ENCODE measurements around the gene OTOGL. TPM values are rescaled to one million over a fixed set of nuclear protein-coding genes. Genes with fewer than 3 reads are reported as not detected.

OTOGL gene
- total RNA-seq, 2 experiments from 2014 or later, result not detected

- H3K36me3 Mint-ChIP-seq (ENCODE audit: low read depth), result no peaks in the 10 kb centered on the region
- no peaks in the 10 kb centered on the region for H3K4me1 Mint-ChIP-seq
- DNase-seq, result no peak
- no peak overlapping the region for H3K4me3 Mint-ChIP-seq
- no peak overlapping the region for H3K27ac Mint-ChIP-seq
- ChIA-PET CTCF (no interaction called here), POLR2A (no interaction called here)
- H3K27me3 Mint-ChIP-seq, result peaks cover 2% of the 10 kb centered on the region
- no peaks in the 10 kb centered on the region for H3K9me3 Mint-ChIP-seq
These were observed 162.1 kb downstream of the OTOGL start for GRCh38 chr12:80261403-80261802.

- no peaks in the 10 kb centered on the region for H3K4me1 Mint-ChIP-seq
- H3K9me3 Mint-ChIP-seq, result no peaks in the 10 kb centered on the region
- no peak for DNase-seq
- no peak overlapping the region for H3K4me3 Mint-ChIP-seq
- no peaks in the 10 kb centered on the region for H3K36me3 Mint-ChIP-seq (ENCODE audit: low read depth)
- H3K27ac Mint-ChIP-seq, result no peak overlapping the region
- H3K27me3 Mint-ChIP-seq, result peaks cover 2% of the 10 kb centered on the region
- ChIA-PET POLR2A (no interaction called here), CTCF (no interaction called here)
These were observed 163.0 kb downstream of the OTOGL start for GRCh38 chr12:80262346-80262745.

- ChIA-PET CTCF (no interaction called here), POLR2A (no interaction called here)
- H3K27ac Mint-ChIP-seq, result no peak overlapping the region
- no peaks in the 10 kb centered on the region for H3K9me3 Mint-ChIP-seq
- H3K36me3 Mint-ChIP-seq (ENCODE audit: low read depth), result no peaks in the 10 kb centered on the region
- no peaks in the 10 kb centered on the region for H3K4me1 Mint-ChIP-seq
- no peak for DNase-seq
- peaks cover 2% of the 10 kb centered on the region for H3K27me3 Mint-ChIP-seq
- H3K4me3 Mint-ChIP-seq, result no peak overlapping the region
These were observed 163.4 kb downstream of the OTOGL start for GRCh38 chr12:80262771-80263170.

GRCh38 chr12:80264386-80264785 is 165.0 kb downstream of the OTOGL start:
- POLR2A ChIA-PET, result no interaction called here
- no peak for DNase-seq
- no peaks in the 10 kb centered on the region for H3K4me1 Mint-ChIP-seq
- H3K9me3 Mint-ChIP-seq, result no peaks in the 10 kb centered on the region
- CTCF ChIA-PET, result interaction anchor here (0.6 kb wide), 1 partner anchor 498 kb away, joined by 3 read pairs; no protein-coding TSS in a partner anchor
- no peak overlapping the region for H3K4me3 Mint-ChIP-seq
- no peaks in the 10 kb centered on the region for H3K36me3 Mint-ChIP-seq (ENCODE audit: low read depth)
- H3K27ac Mint-ChIP-seq, result no peak overlapping the region
- peaks cover 2% of the 10 kb centered on the region for H3K27me3 Mint-ChIP-seq

GRCh38 chr12:80264891-80265290 is 165.6 kb downstream of the OTOGL start:
- H3K4me1 Mint-ChIP-seq, result no peaks in the 10 kb centered on the region
- no peak overlapping the region for H3K4me3 Mint-ChIP-seq
- CTCF ChIA-PET, result no interaction called here
- POLR2A ChIA-PET, result no interaction called here
- H3K27ac Mint-ChIP-seq, result no peak overlapping the region
- H3K9me3 Mint-ChIP-seq, result no peaks in the 10 kb centered on the region
- H3K27me3 Mint-ChIP-seq, result peaks cover 2% of the 10 kb centered on the region
- no peak for DNase-seq
- no peaks in the 10 kb centered on the region for H3K36me3 Mint-ChIP-seq (ENCODE audit: low read depth)

GRCh38 chr12:80268924-80269749 is 169.8 kb downstream of the OTOGL start:
- H3K27me3 Mint-ChIP-seq, result no peaks in the 10 kb centered on the region
- H3K36me3 Mint-ChIP-seq (ENCODE audit: low read depth), result no peaks in the 10 kb centered on the region
- H3K4me1 Mint-ChIP-seq, result no peaks in the 10 kb centered on the region
- H3K27ac Mint-ChIP-seq, result no peak overlapping the region
- no peak overlapping the region for H3K4me3 Mint-ChIP-seq
- ChIA-PET CTCF (interaction anchor here (0.7 kb wide), 1 partner anchor 719 kb away, joined by 3 read pairs; no protein-coding TSS in a partner anchor), POLR2A (no interaction called here)
- DNase-seq, result no peak
- no peaks in the 10 kb centered on the region for H3K9me3 Mint-ChIP-seq

- Mint-ChIP-seq H3K4me1 (no peaks in the 10 kb centered on the region), H3K4me3 (no peak overlapping the region), H3K36me3 (ENCODE audit: low read depth) (no peaks in the 10 kb centered on the region), H3K27ac (no peak overlapping the region), H3K27me3 (no peaks in the 10 kb centered on the region), H3K9me3 (no peaks in the 10 kb centered on the region)
- peak; percentile 17 for DNase-seq
- POLR2A ChIA-PET, result no interaction called here
- CTCF ChIA-PET, result interaction anchor here (0.6 to 0.7 kb wide), 3 partner anchors 51 to 720 kb away, joined by 3 read pairs; no protein-coding TSS in a partner anchor
These were observed 170.6 kb downstream of the OTOGL start for GRCh38 chr12:80269803-80270552.

- H3K9me3 Mint-ChIP-seq, result no peaks in the 10 kb centered on the region
- H3K27ac Mint-ChIP-seq, result no peak overlapping the region
- H3K27me3 Mint-ChIP-seq, result no peaks in the 10 kb centered on the region
- CTCF ChIA-PET, result no interaction called here
- H3K4me3 Mint-ChIP-seq, result no peak overlapping the region
- H3K4me1 Mint-ChIP-seq, result no peaks in the 10 kb centered on the region
- no peaks in the 10 kb centered on the region for H3K36me3 Mint-ChIP-seq (ENCODE audit: low read depth)
- DNase-seq, result no peak
- POLR2A ChIA-PET, result no interaction called here
These were observed 172.4 kb downstream of the OTOGL start for GRCh38 chr12:80271780-80272179.

GRCh38 chr12:80272387-80272915 is 173.1 kb downstream of the OTOGL start:
- Mint-ChIP-seq H3K36me3 (ENCODE audit: low read depth) (no peaks in the 10 kb centered on the region), H3K27ac (no peak overlapping the region), H3K27me3 (no peaks in the 10 kb centered on the region), H3K9me3 (no peaks in the 10 kb centered on the region), H3K4me1 (no peaks in the 10 kb centered on the region), H3K4me3 (no peak overlapping the region)
- DNase-seq, result no peak
- ChIA-PET CTCF (no interaction called here), POLR2A (no interaction called here)

GRCh38 chr12:80273144-80273543 is 173.8 kb downstream of the OTOGL start:
- DNase-seq, result no peak
- no peaks in the 10 kb centered on the region for H3K9me3 Mint-ChIP-seq
- H3K27ac Mint-ChIP-seq, result no peak overlapping the region
- no peaks in the 10 kb centered on the region for H3K27me3 Mint-ChIP-seq
- H3K4me3 Mint-ChIP-seq, result no peak overlapping the region
- CTCF ChIA-PET, result no interaction called here
- H3K4me1 Mint-ChIP-seq, result no peaks in the 10 kb centered on the region
- POLR2A ChIA-PET, result no interaction called here
- no peaks in the 10 kb centered on the region for H3K36me3 Mint-ChIP-seq (ENCODE audit: low read depth)

GRCh38 chr12:80277732-80278131 is 178.4 kb downstream of the OTOGL start:
- Mint-ChIP-seq H3K27ac (no peak overlapping the region), H3K36me3 (ENCODE audit: low read depth) (no peaks in the 10 kb centered on the region), H3K4me1 (no peaks in the 10 kb centered on the region), H3K4me3 (no peak overlapping the region), H3K9me3 (no peaks in the 10 kb centered on the region), H3K27me3 (no peaks in the 10 kb centered on the region)
- DNase-seq, result no peak
- POLR2A ChIA-PET, result no interaction called here
- CTCF ChIA-PET, result no interaction called here

GRCh38 chr12:80282226-80282625 is 182.9 kb downstream of the OTOGL start:
- H3K4me3 Mint-ChIP-seq, result no peak overlapping the region
- CTCF ChIA-PET, result no interaction called here
- H3K36me3 Mint-ChIP-seq (ENCODE audit: low read depth), result no peaks in the 10 kb centered on the region
- no peak overlapping the region for H3K27ac Mint-ChIP-seq
- H3K4me1 Mint-ChIP-seq, result no peaks in the 10 kb centered on the region
- no peak for DNase-seq
- POLR2A ChIA-PET, result no interaction called here
- H3K9me3 Mint-ChIP-seq, result no peaks in the 10 kb centered on the region
- no peaks in the 10 kb centered on the region for H3K27me3 Mint-ChIP-seq

- Mint-ChIP-seq H3K4me3 (no peak overlapping the region), H3K36me3 (ENCODE audit: low read depth) (no peaks in the 10 kb centered on the region), H3K27me3 (no peaks in the 10 kb centered on the region), H3K27ac (no peak overlapping the region), H3K9me3 (no peaks in the 10 kb centered on the region), H3K4me1 (no peaks in the 10 kb centered on the region)
- DNase-seq, result no peak
- ChIA-PET POLR2A (no interaction called here), CTCF (no interaction called here)
These were observed 183.4 kb downstream of the OTOGL start for GRCh38 chr12:80282761-80283160.

Measured in activated CD4-positive, alpha-beta T cell treated with anti-CD3 and anti-CD28 coated beads, Interleukin-2, amount 10 ng/mL, durations not matched to agents 7 days and 5 days (primary cell).